NCI-H1436 (cell line): ENCODE data around the gene ATP6V0A4.

Source experiments
- DNase-seq: peaks from one replicate; lab custom pipeline; 2025; lab: John Stamatoyannopoulos, UW

Gene ATP6V0A4

DNA sequence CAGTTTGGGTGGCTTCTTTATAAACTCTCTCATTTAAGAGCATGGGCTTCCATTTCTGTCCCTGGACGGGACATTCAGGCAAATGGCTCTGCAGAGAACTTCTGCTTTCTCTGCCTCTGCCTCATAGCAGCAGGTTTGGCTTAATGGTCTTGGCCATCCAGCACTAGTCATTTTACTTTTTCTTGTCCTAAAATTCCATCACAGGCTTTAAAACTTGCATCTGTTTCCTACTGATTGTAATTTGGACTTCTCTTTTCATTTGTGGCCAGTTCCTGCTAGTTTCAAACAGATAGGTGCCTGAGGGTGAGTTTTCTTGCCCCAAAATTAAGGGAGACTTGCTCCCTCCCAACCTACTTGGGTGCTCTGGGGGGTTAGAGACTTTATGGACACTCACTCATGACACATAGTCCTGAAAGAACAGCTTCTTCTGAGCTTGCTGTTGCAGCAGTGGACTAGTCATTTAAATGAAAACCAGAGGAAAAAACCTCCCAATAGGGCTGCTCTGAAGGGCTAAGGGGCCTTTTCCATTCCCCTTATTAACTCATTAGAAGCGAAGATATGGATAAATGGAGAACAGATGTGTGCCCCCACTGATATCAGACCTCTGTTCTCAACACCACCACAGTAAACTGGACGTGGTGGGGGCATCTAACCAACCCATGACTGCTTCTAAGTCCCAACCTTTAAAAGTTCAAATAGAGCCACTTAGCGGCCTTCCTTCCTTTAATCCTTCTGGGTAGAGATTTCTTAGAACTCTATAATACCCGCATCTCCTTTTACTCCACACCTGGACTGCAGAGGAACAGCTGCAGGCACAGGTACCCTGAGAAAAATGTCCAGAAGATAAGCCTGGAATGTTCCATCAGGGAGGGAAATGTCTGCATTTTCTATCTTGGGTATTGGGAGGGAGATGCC lies 135.7 kb downstream of the ATP6V0A4 start:
- no peak for DNase-seq

DNA sequence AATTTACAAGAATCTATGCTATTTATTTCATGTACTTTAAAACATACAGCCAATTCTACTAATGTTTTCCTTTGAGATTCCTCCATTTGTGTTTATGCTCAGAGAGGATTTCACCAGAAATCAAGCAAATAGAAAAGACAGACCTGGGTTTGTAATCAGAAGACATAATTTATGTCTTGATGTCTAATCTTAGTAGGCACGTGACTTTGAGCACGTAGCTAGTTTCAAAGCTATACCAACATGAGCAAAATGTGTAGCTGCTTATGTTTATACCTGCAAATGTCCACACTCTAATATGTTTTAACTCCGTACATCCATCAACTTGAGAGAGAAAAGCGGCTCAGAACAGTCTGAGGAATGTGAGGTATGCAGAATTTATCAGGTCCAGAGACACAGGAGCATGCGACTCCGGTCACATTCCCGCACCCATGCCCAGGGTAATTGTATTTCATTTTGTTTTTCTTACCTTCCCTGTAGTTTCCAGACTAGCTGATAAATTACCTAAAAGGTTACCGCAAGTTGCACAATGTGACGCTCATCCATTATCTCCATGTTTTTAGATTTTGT lies 136.8 kb downstream of the ATP6V0A4 start:
- DNase-seq: no peak

- no peak for DNase-seq
Observed at GRCh38 chr7:138658889-138659288, 139.1 kb downstream of the ATP6V0A4 start.

DNA sequence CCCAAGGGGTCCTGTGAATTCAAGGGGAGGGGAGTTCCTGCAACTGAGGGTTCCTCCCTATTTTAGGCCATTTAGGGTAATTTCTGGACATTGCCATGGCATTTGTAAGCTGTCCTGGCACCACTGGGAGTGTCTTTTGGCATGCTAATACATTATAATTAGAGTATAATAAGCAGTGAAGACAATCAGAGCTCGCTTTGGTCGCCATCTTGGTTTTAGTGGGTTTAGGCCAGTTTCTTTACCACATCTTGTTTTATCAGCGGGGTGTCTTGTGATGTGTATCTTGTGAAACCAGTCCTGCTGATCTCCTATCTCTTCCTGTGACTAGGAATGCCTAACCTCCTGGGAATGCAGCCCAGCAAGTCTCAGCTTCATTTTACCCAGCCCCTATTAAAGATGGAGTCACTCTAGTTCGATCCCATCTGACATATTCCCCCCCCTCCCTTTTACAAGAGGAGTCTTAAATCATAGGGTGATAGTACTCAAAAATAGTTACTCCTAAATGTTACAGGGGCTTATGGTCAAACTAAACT lies 140.1 kb downstream of the ATP6V0A4 start:
- DNase-seq: no peak

DNA sequence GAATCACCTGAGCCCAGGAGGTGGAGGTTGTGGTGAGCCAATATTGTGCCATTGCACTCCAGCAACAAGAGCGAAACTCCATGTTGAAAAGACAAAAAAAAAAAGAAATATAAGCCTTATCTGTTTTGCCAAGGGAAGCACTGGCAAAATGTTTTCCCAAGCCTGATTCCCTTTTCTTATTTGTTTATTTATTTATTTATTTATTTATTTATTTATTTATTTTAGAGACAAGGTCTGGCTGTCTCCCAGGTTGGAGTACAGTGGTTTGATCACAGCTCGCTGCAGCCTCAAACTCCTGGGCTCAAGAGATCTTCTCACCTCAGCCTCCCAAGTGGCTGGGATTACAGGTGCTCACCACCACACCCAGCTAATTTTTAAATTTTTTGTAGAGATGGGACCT lies 141.0 kb downstream of the ATP6V0A4 start:
- DNase-seq: no peak
